NK-92 (cell line): ENCODE results near the gene HAP1.

ENCODE experiments used
- DNase-seq: peaks from one replicate; lab custom pipeline; 2025; ENCODE audit not compliant: unreplicated experiment; lab: John Stamatoyannopoulos, UW

The HAP1 gene

DNA sequence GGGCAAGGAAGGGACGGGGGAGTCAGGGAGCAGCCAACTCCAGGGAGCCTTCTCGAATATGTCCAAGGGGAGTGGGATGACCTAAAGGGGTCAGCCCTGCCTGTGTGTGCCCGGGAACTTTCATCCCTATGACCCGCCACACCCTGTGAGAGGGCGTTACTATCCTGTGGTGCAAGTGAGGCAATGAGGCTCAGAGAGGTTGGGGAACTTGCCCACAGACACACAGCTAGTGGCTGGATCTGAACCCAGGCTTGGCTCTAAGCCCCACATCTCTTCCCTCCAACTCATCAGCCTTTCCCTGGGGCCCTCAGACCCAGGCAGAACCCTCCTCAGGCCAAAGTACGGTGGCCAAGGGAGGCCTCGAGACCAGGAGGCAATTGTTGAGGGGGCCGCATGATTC is 28.9 kb upstream of the HAP1 start:
- DNase-seq: no peak

DNA sequence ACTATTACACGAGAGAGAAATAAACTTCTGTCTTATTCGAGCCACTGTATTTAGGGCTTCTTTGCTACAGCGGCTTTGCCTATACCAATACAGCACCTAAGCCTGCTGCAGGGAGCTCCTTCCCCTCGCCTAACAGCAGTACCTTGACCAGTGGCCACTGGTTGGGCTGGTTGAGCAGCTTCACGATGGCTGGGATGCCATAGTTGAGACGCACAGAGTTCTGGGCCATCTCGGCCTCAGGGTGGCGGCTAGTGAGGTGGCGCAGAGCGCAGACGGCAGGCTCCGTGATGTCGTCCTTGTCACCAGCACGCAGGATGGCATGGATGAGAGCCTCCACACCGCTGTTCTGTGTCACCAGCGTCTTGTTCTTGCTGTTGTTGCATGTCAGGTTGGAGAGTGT is 28.4 kb upstream of the HAP1 start:
- no peak for DNase-seq

DNA sequence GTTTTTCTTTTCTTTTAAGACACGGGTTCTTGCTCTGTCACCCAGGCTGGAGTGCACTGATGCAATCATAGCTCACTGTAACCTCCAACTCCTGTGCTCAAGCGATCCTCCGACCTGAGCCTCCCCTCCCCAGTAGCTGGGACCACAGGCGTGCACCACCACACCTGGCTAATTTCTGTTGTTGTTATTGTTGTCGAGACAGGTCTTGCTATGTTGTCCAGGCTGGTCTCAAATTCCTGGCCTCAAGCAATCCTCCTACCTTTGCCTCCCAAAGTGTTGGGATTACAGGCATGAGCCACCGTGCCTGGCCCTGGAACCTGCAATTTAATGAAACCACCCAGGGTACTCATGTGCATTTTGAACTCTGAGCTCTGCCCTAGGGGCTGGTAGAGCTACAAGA is 27.9 kb upstream of the HAP1 start:
- no peak for DNase-seq

DNA sequence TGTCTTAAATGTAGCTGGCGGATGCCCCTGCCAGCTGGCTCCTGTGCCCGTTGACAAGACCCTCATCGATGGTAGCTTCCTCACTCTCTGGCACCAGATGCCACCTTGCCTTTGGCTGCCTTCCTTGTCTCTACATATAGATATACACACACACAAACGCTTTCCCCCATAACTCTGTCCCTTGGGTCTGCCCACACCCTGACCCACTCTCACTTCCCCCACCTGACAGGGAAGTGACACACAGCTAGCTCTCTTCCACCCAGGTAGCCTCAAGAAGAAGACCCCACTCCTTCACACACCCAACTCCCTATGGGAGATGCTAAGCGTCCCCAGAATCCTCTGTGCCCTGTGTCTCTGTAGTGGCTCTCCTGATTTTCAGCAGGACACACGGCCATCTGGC is 26.4 kb upstream of the HAP1 start:
- no peak for DNase-seq

DNA sequence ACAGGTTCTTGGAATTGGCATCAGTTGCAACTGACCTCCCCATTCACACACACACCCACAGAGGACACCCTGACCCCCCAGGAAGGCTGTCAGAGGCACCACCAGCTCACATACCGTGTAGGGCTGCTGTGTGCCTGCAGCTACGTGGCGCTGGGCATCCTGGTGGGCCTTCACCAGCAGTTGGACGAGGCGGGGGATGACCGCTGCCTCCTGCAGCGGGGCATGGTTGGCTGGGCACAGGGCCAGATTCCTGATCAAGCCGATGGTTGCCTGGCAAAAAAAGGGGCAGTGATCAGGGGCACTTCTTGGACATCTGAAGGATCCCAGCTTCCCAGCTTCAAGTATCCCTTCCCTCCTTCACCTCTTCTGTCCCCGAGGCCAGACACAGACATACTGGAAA is 24.2 kb upstream of the HAP1 start:
- no peak for DNase-seq

DNA sequence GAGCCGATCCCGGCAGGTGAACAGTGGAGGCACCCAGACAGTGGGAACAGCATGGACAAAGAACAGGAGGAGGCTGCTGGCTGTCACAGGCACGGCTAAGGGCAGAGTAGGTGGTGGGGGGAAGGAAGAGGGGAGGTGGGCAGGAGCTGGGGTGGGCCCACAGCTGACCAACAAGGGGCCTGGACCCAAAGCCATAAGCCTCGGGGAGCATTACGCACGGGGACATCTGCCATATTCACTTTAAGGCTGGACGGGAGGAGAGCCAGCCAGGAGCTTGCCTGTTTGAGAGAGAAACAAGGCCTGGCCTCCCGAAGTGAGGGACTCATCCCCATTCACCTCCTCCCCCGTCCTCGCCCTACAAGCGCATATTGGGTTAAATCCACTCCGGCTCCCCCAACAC is 19.6 kb upstream of the HAP1 start:
- DNase-seq: no peak

DNA sequence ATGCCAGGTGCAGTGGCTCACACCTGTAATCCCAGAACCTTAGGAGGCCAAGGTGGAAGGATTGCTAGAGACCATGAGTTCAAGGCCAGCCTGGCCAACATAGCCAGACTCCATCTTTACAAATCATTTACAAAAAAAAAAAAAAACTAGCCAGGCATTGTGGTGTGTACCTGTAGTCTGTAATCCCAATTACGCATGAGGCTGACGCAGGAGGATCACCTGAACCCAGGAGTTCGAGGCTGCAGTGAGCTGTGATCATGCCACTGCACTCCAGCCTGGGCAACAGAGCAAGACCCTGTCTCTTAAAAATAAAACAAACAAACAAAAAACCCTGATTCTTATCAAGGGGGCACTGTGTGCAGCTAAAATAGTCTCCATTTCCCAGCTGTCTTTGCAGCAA is 16.8 kb upstream of the HAP1 start:
- DNase-seq: no peak

DNA sequence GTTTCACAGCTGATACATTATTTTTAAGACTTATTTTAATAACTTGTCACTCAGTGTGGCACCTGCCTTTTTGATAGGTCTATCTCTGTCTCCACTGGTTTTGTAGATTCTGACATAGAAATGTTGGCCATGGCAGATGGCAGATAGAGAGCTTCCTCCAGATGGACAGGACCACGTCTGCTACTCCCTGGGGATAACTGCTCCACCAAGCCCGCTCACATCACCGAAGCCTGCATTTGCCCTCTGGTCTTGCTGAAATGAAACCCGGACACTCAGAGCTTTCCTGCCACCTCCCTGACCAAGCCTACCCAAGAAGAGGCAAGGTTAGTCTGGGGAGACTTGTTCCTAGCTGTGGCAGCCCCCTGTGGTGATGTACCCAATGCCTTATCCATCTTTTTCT is 16.4 kb upstream of the HAP1 start:
- no peak for DNase-seq

DNA sequence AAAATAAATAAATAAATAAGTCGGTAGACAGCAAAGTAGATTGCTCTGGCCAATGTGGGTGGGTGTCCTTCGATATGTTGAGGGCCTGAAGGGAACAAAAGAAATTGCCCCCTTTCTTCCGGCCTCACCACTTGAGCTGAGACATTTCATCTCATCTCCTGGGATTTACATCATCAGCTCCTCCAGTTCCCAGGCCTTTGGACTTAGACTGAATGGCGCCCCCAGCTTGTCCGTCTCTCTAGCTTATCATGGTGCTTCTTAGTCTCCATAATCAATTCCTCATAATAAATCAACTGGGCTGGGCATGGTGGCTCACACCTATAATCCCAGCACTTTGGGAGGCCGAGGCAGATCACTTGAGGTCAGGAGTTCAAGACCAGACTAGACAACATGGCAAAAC is 13.8 kb upstream of the HAP1 start:
- DNase-seq: no peak

DNA sequence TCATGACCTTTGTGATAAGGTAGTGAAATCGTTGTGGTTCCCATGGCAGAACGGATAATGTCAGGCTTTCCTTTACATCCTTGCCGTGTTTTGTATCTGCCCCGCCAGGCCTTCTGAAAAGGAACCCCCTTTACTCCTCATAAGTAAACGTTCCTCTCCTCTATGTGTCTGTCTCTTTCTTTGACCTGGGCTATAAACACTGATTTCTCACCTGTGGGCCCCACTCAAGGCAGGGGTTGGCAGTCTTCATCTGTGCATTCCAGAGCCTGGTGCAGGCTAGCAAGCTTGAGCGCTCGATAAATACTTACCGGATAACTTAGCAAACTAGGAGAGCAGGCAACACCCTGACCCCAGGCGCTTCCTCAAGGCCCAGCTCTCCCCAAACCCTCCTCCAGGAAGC is 7.3 kb upstream of the HAP1 start:
- no peak for DNase-seq

DNA sequence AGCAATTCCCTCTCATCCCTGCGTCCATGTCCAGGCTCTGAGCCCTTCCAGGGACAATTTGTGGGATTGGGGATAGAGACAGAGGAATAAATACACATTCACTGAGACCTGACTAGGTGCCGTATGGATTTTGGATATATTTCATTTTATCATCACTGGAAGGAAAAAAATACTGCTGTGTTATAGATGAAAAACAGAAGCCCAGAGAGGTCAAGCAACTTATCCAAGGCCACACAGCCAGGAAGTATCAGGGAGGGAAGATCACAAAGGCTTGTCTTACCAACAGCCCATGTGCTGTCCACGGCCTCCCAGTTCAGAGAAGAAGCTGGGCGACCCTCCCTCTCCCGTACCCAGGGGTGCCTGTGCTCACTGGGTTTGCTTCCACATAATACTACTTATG is 6.1 kb upstream of the HAP1 start:
- no peak for DNase-seq

DNA sequence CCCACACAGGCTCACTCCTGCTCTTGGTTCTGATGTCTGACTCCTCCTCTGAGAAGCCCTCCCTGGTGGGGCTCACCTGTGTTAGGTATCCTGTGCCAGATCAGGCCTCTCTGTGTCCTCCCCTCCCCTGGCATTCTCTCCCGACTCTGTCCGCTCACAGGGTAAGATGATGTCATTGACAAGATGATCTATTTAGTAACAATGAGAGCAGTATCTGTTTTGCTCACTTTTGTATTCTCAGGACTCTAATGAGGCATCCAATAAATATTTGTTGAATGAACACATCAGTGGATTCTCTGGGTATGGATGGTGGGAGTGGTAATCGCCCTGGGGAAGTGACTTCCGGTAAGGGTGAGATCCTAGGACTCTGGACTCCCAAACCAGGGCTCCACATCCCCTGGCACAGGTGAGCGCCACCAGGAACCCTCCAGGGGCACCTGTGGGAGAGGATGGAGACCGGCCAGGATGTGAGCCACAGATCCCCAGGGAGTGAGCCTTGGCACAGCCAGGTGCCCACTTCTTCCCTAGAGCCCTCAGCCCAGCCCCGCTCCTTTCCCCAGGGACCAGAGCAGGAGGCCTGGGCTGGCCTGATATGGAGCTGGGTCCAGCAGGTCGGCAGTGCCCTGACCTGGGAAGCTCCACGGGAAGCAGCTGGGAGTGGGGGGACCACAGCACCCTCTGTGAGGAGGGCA is 5.4 kb upstream of the HAP1 start:
- no peak for DNase-seq

DNA sequence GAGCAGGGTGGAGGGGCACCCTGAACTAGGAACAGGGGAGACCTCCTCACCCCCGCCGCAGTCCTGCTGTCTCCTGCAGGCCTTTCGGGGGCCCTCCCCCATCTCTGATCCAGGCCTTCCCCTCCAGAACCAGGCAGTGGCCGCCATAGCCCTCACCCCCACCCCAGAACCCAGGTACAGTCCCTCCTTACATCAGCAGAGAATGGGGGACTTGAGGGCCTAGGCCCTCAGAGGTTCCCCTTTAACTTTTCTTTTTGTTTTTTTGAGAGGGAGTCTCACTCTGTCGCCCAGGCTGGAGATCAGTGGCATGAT is 4.3 kb upstream of the HAP1 start:
- DNase-seq: no peak

DNA sequence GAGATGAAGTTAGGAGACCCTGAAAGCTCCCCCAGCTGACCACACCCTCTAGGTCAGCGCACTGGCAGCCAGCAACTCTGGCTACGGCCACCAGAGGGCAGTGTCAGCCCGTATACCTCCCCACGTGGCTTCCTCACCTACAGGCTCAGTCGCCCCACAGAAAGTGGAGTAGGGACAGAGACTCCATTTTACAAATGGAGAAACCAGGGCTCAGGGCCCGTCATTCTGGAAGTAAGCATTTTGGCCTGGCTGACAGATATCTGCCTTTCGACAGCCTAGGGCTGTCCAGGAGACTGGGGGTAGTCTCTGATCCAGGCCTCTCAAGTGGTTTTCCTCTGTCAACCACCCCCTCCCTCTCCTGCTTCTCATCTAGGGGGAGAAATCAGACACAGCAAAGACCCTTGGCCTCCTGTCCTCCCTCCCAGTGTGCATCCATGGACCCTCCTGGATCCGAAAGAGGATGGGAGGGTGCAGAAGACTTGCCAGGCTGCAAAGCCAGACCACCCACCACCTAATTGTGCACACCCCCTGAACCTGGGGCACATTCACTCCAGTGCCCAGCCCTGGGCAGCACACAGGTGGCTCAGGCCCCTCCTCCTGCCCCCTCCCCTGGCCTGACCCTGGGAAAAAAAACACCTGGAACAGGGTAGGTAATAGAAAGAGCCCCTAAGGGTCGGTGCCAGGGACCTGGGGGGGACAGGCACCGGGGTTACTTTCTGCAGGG is 3.8 kb upstream of the HAP1 start:
- DNase-seq: no peak

DNA sequence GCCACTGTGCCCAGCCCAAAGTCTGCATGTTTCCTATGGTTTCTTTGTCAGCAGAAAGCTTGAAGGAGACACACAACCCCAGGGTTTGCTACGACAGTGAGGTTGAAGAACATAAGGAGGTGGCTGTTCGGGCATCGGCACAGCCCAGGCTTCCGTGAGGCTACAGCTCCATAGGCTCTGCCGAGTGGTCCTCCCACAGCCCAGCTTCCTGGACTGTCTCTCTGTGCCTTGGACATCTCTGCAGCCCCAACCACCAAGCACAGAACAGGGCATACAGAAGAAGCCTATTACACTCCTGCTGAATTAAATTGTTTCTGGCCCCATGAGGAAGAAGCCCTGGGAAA is 3.2 kb upstream of the HAP1 start:
- no peak for DNase-seq

DNA sequence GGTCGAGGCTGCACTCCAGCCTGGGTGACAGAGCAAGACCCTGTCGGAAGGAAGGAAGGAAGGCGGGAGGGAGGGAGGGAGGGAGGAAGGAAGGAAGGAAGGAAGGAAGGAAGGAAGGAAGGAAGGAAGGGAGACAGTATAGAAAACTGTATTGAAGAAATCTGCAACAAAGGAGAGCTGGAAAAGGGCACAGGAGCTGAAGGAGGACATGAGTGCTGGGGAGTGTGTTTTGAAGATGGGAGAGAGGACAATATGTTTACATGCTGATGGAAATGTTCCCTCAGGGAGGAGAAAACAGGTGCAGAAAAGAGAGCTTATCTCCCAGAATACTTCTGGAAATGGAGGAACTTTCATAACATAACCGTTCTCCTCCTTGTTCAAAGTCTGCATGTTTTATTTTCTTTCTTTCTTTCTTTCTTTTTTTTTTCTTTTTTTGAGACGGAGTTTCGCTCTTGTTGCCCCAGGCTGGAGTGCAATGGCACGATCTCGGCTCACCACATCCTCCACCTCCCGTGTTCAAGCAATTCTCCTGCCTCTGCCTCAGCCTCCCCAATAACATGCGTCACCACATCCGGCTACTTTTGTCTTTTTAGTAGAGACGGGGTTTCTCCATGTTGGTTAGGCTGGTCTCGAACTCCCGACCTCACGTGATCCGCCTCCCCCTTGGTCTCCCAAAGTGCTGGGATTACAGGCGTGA is 2.7 kb upstream of the HAP1 start:
- no peak for DNase-seq

DNA sequence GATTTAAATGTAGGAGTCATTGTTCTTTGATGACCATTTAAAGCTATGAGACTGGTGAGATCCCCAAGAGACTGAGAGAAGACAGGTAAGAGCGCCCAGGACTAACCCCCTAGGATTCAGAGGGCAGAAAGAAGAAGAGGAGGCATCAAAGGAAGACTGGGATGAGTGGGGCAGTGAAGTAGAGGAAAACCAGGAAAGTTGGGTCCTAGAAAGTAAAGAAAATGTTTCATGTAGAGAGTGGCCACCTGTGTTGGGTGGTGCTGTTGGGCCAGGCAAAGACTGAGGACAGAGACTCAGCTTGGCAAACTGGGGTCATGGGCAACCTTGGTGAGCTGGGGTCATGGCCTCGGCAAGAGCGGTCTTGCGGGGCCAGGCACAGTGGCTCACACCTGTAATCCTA is 1.3 kb upstream of the HAP1 start:
- no peak for DNase-seq

DNA sequence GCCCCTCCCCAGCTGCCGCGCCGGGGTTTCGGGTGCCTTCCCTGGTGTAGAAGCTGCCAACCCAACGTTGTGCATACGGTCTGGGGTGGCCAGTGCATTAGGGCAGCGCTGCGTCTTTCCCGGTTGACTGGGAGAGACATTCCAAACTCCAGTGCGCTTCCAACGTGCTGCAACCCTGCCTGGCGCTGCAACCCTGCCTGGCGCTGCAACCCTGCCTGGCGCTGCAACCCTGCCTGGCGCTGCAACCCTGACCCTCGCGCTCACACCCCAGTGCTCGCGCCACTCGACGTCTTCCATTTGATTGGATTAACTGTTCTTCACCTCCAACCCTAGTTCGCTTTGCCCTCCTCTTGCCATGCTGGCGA is 488 bp upstream of the HAP1 start:
- DNase-seq: no peak

DNA sequence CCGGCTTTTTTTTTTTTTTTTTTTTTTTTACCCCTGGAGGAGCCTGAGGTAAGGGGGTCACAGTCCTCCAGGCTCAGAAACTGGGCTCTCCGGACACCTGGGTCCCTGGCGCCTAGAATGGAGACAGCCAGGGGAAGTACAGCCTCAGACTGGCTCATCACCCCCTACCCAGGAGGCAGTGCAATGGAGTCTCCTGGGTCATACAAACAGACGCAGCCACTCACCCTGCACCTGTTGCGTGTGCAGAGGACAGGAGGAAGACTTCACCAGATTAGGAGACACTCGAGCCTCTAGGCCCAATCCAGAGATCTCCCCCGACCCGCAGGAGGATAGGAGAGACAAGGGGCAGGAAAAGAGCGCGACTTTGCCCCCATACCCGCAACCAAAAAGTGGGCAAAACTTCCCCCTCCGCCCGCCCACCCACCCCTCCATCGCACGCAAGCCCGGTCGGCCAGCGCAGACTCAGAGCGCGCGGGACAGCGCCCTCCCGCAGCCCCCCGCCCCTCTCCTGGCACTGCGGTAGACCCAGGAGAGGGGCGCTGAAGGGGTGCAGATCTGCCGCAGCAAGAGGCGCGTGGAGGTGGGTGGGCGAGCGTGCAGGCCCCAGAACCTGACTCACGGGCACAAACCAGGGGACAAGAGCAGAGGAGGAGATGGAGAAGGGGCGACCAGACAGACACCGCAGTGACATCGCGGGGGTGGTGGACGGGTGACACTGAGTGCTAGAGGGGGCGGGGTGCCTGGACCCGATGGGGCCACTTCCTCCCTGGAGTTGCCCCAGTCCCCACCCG is 900 bp downstream of the HAP1 start:
- DNase-seq: no peak

DNA sequence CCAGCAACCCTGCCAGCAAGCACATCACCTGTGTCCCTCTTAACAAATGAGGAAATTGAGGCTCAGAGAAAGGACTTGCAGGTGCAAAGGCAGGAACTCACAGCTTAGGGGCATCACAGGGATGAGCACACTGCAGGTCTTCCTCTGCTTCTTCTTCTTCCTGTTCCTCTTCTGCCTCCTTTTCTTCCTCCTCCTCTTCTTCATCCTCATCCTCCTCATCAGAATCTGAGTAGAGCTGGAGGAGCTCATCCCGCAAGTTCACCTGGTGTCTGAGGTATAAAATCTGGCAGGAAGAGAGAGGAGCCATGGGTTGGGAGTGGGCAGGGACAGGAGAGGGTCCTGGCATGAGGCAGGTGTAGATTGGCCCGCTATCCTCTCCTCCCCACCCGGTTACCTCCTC is 2.6 kb downstream of the HAP1 start:
- DNase-seq: no peak

DNA sequence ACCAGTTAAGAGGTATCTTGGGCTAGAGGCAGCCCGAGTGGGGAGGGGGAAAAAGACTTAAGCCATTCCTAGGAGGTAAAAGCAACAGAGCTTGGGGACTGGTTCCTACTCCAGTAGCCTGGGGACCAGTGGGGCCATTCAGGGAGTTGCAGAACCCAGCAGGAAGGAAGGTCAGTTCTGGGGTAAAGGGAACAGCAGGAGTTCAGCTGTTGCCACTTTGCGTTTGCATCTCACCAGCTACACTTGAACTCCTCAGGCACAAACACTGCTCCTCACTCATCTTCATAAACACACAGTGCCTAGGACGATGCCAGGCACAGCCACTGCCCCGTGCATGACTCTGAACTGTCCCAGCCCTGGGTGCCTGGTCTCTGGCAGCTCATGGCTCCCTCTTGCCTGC is 4.0 kb downstream of the HAP1 start:
- DNase-seq: no peak

DNA sequence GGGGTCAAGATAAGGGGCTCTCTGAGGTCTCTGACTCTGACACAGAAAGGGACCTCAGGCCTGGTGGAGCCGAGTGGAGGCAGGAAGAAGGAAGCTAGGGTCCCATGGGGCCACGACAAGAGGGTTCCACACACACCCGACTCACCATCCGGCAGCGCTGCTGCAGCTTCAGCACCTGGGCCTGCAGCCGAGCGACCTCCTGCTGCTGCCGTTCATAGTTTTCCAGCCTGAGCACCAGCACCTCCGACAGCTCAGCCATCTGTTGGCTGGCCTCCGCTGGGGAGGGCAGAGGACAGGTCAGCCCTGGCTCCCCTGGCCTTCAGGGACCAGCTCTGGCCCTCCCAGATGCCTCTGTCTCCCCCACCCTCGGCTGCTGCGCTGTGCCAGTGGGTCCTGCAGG is 6.4 kb downstream of the HAP1 start:
- DNase-seq: no peak
